GM12878 (cell line): ENCODE results near the gene ALAS1. TPM values are rescaled to one million over a fixed set of nuclear protein-coding genes. Genes with fewer than 3 reads are reported as not detected.

Source experiments
- ATAC-seq: fragments of 200-7000 bp; cut with Tn5 transposase; 3 replicates; pipeline ENCODE4 v1.9.1; 2020; ENCODE audit warnings: mild to moderate bottlenecking, moderate library complexity
- BruUV-seq: library from RNA; stranded (reverse); fragments of 400-500 nt; replicated peaks from 2 replicates; lab custom pipeline; 2021; lab: Mats Ljungman, UMichigan
- CTCF ChIA-PET: fragments of 300-600 bp; sonication (Branson Sonifier 250); formaldehyde crosslinking; extraction: SDS; loops from one replicate; lab custom pipeline; 2021; ENCODE audit warnings: inconsistent platforms; lab: Yijun Ruan, JAX
- POLR2A ChIA-PET: fragments of 350-600 bp; formaldehyde crosslinking; extraction: SDS; loops from one replicate; lab custom pipeline; 2021; ENCODE audit warnings: inconsistent platforms; lab: Charles Lee
- RAD21 ChIA-PET: fragments of 300-600 bp; sonication (Branson Sonifier 250); formaldehyde crosslinking; loops from one replicate; lab custom pipeline; 2023; ENCODE audit warnings: antibody characterized with exemption; ENCODE audit not compliant: unreplicated experiment; lab: Charles Lee
- SMC1A ChIA-PET: fragments of 300-600 bp; sonication (Branson Sonifier 250); formaldehyde crosslinking; loops from one replicate; lab custom pipeline; 2023; ENCODE audit not compliant: unreplicated experiment, uncharacterized antibody; lab: Charles Lee
- DNase-seq: peaks from one replicate; pipeline ENCODE4 v3.0.0-alpha.2; 2011; ENCODE audit warnings: low read depth, low spot score
- FAIRE-seq: peaks from 3 replicates; lab custom pipeline; 2011; peaks lifted over from hg19 to GRCh38; lab: Jason Lieb, UNC
- H2AFZ ChIP-seq: 2 replicates; pipeline ENCODE4 v1.6.0; 2011; ENCODE audit warnings: low read depth, low read length, control low read depth; ENCODE audit not compliant: control insufficient read depth
- H3K27ac ChIP-seq: 2 replicates; pipeline ENCODE4 v1.5.1; 2011; ENCODE audit warnings: control low read depth; ENCODE audit not compliant: control insufficient read depth, insufficient read depth
- H3K27me3 ChIP-seq, 2 experiments: replicated peaks in 1 of 2; 2 replicates each; pipeline versions ENCODE4 v1.6.0 to v1.6.1; 2011; ENCODE audit warnings: low read length in 1 of 2; ENCODE audit not compliant: control insufficient read depth in 2 of 2, insufficient read depth in 2 of 2
- H3K36me3 ChIP-seq, 2 experiments: 2 replicates each; pipeline ENCODE4 v1.5.1; 2011; ENCODE audit warnings: low read length in 1 of 2; ENCODE audit not compliant: control insufficient read depth in 2 of 2, insufficient read depth in 2 of 2
- H3K4me1 ChIP-seq: 2 replicates; pipeline ENCODE4 v1.6.1; 2011; ENCODE audit warnings: mild to moderate bottlenecking, low read length, moderate library complexity, mixed read lengths; ENCODE audit not compliant: control insufficient read depth, insufficient read depth
- H3K4me2 ChIP-seq: 2 replicates; pipeline ENCODE4 v1.6.0; 2011; ENCODE audit warnings: control low read depth; ENCODE audit not compliant: control insufficient read depth, insufficient read depth
- H3K4me3 ChIP-seq: fragments of 200-600 bp; sonication (generic); 2 replicates; pipeline ENCODE4 v1.5.1; 2016
- H3K79me2 ChIP-seq: 2 replicates; pipeline ENCODE4 v1.6.0; 2011; ENCODE audit warnings: low read length; ENCODE audit not compliant: control insufficient read depth, insufficient read depth
- H3K9ac ChIP-seq: 2 replicates; pipeline ENCODE4 v1.8.0; 2011; ENCODE audit warnings: low read length, control low read depth, mixed read lengths; ENCODE audit not compliant: control insufficient read depth, insufficient read depth
- H3K9me3 ChIP-seq: replicated peaks from 3 replicates; pipeline ENCODE4 v1.5.1; 2011; ENCODE audit warnings: mild to moderate bottlenecking, low read length; ENCODE audit not compliant: control insufficient read depth, insufficient read depth
- H4K20me1 ChIP-seq: 2 replicates; pipeline ENCODE4 v1.6.0; 2011; ENCODE audit not compliant: control insufficient read depth, insufficient read depth
- BRCA1 ChIP-seq: IDR thresholded peaks from 2 replicates; pipeline ENCODE4 v1.6.1; 2011; ENCODE audit warnings: low read depth, low read length, improper control_type of control experiment
- CHD1 ChIP-seq: IDR thresholded peaks from 2 replicates; pipeline ENCODE4 v1.6.1; 2012; ENCODE audit warnings: low read depth, low read length, improper control_type of control experiment
- CREM ChIP-seq: IDR thresholded peaks from 2 replicates; pipeline ENCODE4 v1.6.1; 2014; ENCODE audit warnings: antibody characterized with exemption, low read depth
- E2F4 ChIP-seq: IDR thresholded peaks from 2 replicates; pipeline ENCODE4 v1.6.1; 2012; ENCODE audit warnings: low read depth, low read length, improper control_type of control experiment
- ESRRA ChIP-seq: IDR thresholded peaks from 2 replicates; pipeline ENCODE4 v1.6.1; 2012; ENCODE audit warnings: mild to moderate bottlenecking, low read length, improper control_type of control experiment
- IKZF1 ChIP-seq: fragments of 450-650 bp; conservative IDR thresholded peaks from 2 replicates; pipeline ENCODE4 v1.6.1; 2017; ENCODE audit warnings: antibody characterized with exemption, mild to moderate bottlenecking
- MYC ChIP-seq: IDR thresholded peaks from 2 replicates; pipeline ENCODE4 v1.6.1; 2011; ENCODE audit warnings: mild to moderate bottlenecking, low read length, moderate library complexity, inconsistent platforms; ENCODE audit not compliant: insufficient read depth, insufficient replicate concordance, insufficient read length, severe bottlenecking
- NR2F1 ChIP-seq: fragments of 450-650 bp; conservative IDR thresholded peaks from 2 replicates; pipeline ENCODE4 v1.6.1; 2017; ENCODE audit warnings: mild to moderate bottlenecking
- NRF1 ChIP-seq: conservative IDR thresholded peaks from 2 replicates; pipeline ENCODE4 v1.6.1; 2011; ENCODE audit warnings: mild to moderate bottlenecking, low read depth, low read length, improper control_type of control experiment
- SIN3A ChIP-seq: IDR thresholded peaks from 2 replicates; pipeline ENCODE4 v1.6.1; 2012; ENCODE audit warnings: low read depth, low read length, improper control_type of control experiment
- WGBS: methylation state at CpG from one replicate; pipeline ENCODE4 v1.1.6; 2016; ENCODE audit warnings: low lambda C conversion rate; ENCODE audit not compliant: insufficient replicate concordance, insufficient coverage; ENCODE audit errors: missing lambda C conversion rate; 5-methylcytosine and 5-hydroxymethylcytosine counted together
- in situ Hi-C: fragments of 300-500 bp; cut with MboI; formaldehyde crosslinking; loops from 9 replicates; pipeline ENCODE4 v1.14.3; 2018; ENCODE audit warnings: mixed read lengths
- intact Hi-C: fragments of 100-400 bp; cut with micrococcal nuclease; formaldehyde crosslinking; loops from one replicate; pipeline ENCODE4 v1.14.2; 2022; ENCODE audit not compliant: unreplicated experiment
- polyA plus RNA-seq, 11 experiments: library from polyadenylated mRNA; depleted of rRNA in 4 of 11; unstranded in 6 of 11; stranded (reverse) in 5 of 11; fragments of >200 nt; fragmentation: Nextera tagmentation in 4 of 11; fragmentation: Illumina TruSeq in 1 of 11; extraction: Ambion mirVana in 4 of 11; extraction: Trizol in 1 of 11; gene quantifications; 1 replicate in 1 of 11; 2 replicates in 10 of 11; pipeline versions ENCODE4 v1.2.1 to v1.2.3, GENCODE V29; 2011 to 2016; ENCODE audit warnings: inconsistent platforms in 2 of 11, missing spikeins in 2 of 11, low read depth in 1 of 11
- total RNA-seq, 4 experiments: library from RNA; depleted of rRNA in 3 of 4; stranded (reverse); fragments of >200 nt in 3 of 4; fragmentation: Illumina TruSeq in 1 of 4; extraction: Trizol in 1 of 4; gene quantifications; 2 replicates each; pipeline versions ENCODE4 v1.2.1 to v1.2.3, GENCODE V29; 2013 to 2021
- TF ChIP-seq, protein P1 (sequence below): fragments of 450-650 bp; formaldehyde crosslinking; IDR thresholded peaks from 2 replicates; pipeline ENCODE4 v1.4.0; 2020; ENCODE audit warnings: mild to moderate bottlenecking, moderate library complexity
- TF ChIP-seq, protein P2 (sequence below): fragments of 450-650 bp; conservative IDR thresholded peaks from 2 replicates; pipeline ENCODE4 v1.6.1; 2017; ENCODE audit warnings: mild to moderate bottlenecking, moderate library complexity
- TF ChIP-seq, protein P3 (sequence below): fragments of 450-650 bp; IDR thresholded peaks from 2 replicates; pipeline ENCODE4 v1.6.1; 2016; ENCODE audit warnings: mild to moderate bottlenecking

ALAS1 gene
- total and polyA plus RNA-seq, 10 of the 15 experiments (the other 5 are each of a cell fraction or from before 2014, with no cell fraction given): 69.9 to 115 (median 94.1) TPM

DNA sequence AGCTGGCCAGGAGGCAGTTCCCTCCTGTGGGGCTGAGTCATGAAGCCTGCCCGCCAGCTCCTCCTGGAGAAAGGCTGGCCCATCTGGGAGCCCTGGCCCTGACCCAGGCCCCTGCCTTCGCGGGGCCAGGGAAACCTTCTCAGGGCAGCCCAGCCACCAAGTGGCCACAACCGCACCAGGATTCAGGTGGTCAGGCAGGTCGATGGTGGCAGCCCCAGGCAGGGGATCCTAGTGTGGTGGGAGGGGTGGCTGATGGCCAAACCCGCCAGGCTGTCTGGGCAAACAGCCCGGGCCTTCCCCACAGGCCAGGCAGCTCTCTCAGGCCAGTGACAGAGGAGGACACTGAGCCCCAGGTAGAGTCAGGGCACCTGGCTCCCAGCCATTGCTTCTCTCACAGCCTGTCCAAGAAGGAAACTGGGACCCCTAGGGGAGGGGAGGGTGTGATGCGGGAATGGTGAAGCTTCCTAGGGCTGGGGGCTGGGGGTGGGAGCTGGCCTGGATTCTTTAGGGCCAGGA lies 39.8 kb downstream of the ALAS1 start (continued):
- TF ChIP-seq, protein P1, sequence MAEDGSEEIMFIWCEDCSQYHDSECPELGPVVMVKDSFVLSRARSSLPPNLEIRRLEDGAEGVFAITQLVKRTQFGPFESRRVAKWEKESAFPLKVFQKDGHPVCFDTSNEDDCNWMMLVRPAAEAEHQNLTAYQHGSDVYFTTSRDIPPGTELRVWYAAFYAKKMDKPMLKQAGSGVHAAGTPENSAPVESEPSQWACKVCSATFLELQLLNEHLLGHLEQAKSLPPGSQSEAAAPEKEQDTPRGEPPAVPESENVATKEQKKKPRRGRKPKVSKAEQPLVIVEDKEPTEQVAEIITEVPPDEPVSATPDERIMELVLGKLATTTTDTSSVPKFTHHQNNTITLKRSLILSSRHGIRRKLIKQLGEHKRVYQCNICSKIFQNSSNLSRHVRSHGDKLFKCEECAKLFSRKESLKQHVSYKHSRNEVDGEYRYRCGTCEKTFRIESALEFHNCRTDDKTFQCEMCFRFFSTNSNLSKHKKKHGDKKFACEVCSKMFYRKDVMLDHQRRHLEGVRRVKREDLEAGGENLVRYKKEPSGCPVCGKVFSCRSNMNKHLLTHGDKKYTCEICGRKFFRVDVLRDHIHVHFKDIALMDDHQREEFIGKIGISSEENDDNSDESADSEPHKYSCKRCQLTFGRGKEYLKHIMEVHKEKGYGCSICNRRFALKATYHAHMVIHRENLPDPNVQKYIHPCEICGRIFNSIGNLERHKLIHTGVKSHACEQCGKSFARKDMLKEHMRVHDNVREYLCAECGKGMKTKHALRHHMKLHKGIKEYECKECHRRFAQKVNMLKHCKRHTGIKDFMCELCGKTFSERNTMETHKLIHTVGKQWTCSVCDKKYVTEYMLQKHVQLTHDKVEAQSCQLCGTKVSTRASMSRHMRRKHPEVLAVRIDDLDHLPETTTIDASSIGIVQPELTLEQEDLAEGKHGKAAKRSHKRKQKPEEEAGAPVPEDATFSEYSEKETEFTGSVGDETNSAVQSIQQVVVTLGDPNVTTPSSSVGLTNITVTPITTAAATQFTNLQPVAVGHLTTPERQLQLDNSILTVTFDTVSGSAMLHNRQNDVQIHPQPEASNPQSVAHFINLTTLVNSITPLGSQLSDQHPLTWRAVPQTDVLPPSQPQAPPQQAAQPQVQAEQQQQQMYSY (CRISPR knock-in tag): no peak
- no peak for TF ChIP-seq CREM

- H3K9ac ChIP-seq: peak overlapping the region; percentile 87
- in situ Hi-C loops (no loop called here), intact Hi-C loops (no loop called here)
- FAIRE-seq (no peak), DNase-seq (no peak), ATAC-seq (peak; percentile 10)
- H2AFZ ChIP-seq: peak overlapping the region; percentile 74
- H3K27ac ChIP-seq: peak overlapping the region; percentile 88
- peak overlapping the region; percentile 81 for H3K4me2 ChIP-seq
- ChIA-PET POLR2A (interaction anchor here (1.0 to 7.2 kb wide), 8 partner anchors 11 to 51 kb away, joined by 3 to 49 read pairs (median 6); partner anchors contain the start of genes GLYCTK, TLR9 and WDR82), RAD21 (interaction anchor here (0.6 to 1.8 kb wide), 13 partner anchors 9 to 175 kb away, joined by 3 to 12 read pairs (median 4); partner anchors contain the start of genes GLYCTK, TLR9 and WDR82), CTCF (interaction anchor here (0.8 to 3.8 kb wide), 11 partner anchors 12 to 185 kb away, joined by 3 to 26 read pairs (median 3); partner anchors contain the start of gene TLR9), SMC1A (interaction anchor here (1.0 to 3.5 kb wide), 6 partner anchors 13 to 100 kb away, joined by 3 to 25 read pairs (median 6); partner anchors contain the start of gene TLR9)
- peaks cover 0 to 5% of the 10 kb centered on the region in 2 experiments; a peak in 2 of 4 replicates for H3K36me3 ChIP-seq
- H4K20me1 ChIP-seq: no peaks in the 10 kb centered on the region
- H3K4me1 ChIP-seq: peaks cover 33% of the 10 kb centered on the region
- WGBS: 2% methylated on average over 11 of the region's 11 CpGs
- peaks cover 39% of the 10 kb centered on the region for H3K79me2 ChIP-seq
- no peaks in the 10 kb centered on the region for H3K9me3 ChIP-seq
- H3K4me3 ChIP-seq: peak overlapping the region; percentile 93
- BruUV-seq: TSS peak; percentile 87
- H3K27me3 ChIP-seq: no peaks in the 10 kb centered on the region
- TF ChIP-seq, protein P2, sequence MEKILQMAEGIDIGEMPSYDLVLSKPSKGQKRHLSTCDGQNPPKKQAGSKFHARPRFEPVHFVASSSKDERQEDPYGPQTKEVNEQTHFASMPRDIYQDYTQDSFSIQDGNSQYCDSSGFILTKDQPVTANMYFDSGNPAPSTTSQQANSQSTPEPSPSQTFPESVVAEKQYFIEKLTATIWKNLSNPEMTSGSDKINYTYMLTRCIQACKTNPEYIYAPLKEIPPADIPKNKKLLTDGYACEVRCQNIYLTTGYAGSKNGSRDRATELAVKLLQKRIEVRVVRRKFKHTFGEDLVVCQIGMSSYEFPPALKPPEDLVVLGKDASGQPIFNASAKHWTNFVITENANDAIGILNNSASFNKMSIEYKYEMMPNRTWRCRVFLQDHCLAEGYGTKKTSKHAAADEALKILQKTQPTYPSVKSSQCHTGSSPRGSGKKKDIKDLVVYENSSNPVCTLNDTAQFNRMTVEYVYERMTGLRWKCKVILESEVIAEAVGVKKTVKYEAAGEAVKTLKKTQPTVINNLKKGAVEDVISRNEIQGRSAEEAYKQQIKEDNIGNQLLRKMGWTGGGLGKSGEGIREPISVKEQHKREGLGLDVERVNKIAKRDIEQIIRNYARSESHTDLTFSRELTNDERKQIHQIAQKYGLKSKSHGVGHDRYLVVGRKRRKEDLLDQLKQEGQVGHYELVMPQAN: no peak
- TF ChIP-seq CREM (peak; percentile 16; the same call in 1 of the 2 replicates), MYC (no peak), NRF1 (no peak), BRCA1 (no peak), CHD1 (no peak), IKZF1 (peak; percentile 15), NR2F1 (peak; percentile 94), SIN3A (no peak), ESRRA (peak; percentile 70; the same call in 1 of the 2 replicates), E2F4 (no peak)
- TF ChIP-seq, protein P3, sequence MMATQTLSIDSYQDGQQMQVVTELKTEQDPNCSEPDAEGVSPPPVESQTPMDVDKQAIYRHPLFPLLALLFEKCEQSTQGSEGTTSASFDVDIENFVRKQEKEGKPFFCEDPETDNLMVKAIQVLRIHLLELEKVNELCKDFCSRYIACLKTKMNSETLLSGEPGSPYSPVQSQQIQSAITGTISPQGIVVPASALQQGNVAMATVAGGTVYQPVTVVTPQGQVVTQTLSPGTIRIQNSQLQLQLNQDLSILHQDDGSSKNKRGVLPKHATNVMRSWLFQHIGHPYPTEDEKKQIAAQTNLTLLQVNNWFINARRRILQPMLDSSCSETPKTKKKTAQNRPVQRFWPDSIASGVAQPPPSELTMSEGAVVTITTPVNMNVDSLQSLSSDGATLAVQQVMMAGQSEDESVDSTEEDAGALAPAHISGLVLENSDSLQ: peak; percentile 32; the same call in 1 of the 2 replicates
Observed at GRCh38 chr3:52238193-52238760, 40.3 kb downstream of the ALAS1 start.
